Measurements from ENCODE around the gene PDPK1.

DNA sequence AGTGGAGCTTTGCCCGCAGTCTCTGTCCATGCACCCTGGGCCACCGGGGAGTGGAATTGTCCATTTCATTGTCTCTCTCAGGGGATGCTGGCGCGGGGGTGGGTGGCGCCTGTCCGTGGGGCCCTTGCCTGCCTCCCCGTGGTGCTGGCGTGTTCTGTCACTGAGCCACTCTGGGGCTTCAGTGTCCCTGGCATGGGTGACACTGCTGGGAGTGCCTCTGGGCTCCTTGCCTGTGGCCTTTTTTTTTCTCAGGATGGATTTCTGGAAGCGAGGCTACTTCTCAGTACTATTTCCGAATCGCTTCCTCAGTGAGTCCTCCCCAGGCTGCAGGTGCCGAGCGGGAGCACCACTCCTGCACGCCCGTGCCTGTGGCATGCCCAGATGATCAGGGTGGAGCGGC, 55.0 kb downstream of the PDPK1 start:
- no peak for TF ChIP-seq CTCF (IDR thresholded peaks at IDR 0.05; ENCODE audit: low read depth, low read length)
- no peak for TF ChIP-seq POLR2A (IDR thresholded peaks at IDR 0.05; ENCODE audit: extremely low read depth, insufficient read length)
- TF ChIP-seq MYC (IDR thresholded peaks at IDR 0.05; ENCODE audit: low read depth, low read length) = no peak

All from NB4 (cell line).